ENCODE results near the gene CTPS1. TPM values are rescaled to one million over a fixed set of nuclear protein-coding genes. Genes with fewer than 3 reads are reported as not detected.

Gene CTPS1
- total RNA-seq, 1 experiment from 2014 or later: 69.9 TPM

GRCh38 chr1:41005876-41006275, 26.4 kb downstream of the CTPS1 start:
- DNase-seq (ENCODE audit: unreplicated experiment): no peak
- intact Hi-C loops (cut with micrococcal nuclease): no loop called here
- H3K27ac Mint-ChIP-seq (ENCODE audit: low read depth, unreplicated experiment): peak overlapping the region; percentile 88
- H3K4me1 Mint-ChIP-seq (ENCODE audit: insufficient read depth, unreplicated experiment): peaks cover 32% of the 10 kb centered on the region
- TF ChIP-seq CTCF (IDR thresholded peaks at IDR 0.05; ENCODE audit: unreplicated experiment): no peak
- POLR2A ChIA-PET: no interaction called here
- BruUV-seq (replicated peaks): no TSS peak
- H3K36me3 Mint-ChIP-seq (ENCODE audit: insufficient read depth, unreplicated experiment): peaks cover 83% of the 10 kb centered on the region
- no peaks in the 10 kb centered on the region for H3K9me3 Mint-ChIP-seq (ENCODE audit: unreplicated experiment)
- CTCF ChIA-PET: interaction anchor here (0.8 kb wide), 1 partner anchor 156 kb away, joined by 3 read pairs; no protein-coding TSS in a partner anchor
- no peaks in the 10 kb centered on the region for H3K27me3 Mint-ChIP-seq (ENCODE audit: insufficient read depth, unreplicated experiment)
- no peak overlapping the region for H3K4me3 Mint-ChIP-seq (ENCODE audit: unreplicated experiment)

DNA sequence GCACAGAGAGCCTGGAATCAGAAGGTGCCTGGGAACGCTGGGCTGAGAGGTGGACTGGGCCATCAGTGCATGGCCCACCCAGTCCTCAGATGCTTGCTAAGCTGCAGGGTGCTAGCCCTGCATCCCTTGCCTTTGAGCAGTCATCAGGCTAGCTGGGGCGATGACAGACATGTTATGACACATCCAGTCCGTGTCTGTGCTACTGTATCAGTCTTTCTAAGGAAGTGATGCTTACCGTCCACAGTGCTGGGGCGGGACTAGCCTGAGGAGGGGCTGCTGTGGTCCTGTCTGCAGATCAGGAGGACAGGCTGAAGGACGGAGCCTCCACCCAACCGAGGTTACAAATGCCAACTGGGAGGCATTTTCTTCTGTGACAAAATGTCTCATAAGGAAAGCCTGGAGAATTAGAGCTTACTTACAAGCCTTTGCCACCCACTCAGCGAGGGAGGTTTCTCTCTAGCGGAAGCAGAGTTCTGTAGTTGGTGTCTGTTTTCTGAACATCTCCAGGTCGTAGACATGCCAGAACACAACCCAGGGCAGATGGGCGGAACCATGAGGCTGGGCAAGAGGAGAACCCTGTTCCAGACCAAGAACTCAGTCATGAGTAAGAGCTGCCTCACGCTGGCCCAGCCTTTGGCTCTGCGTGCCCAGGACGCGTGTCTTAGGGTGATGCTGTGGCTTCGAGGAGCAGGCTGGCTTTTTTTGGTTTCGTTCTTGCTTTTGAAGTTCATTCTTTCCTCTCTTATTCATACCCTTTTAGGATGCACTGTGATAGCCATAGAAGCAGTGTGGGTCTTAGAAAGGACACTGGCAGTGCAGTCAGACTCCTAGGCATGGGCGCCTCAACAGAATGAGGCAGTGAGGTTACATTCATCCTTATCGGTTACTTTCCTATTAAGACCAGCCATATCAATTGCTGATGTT, 27.7 kb downstream of the CTPS1 start:
- ChIA-PET POLR2A (interaction anchor here (0.6 to 1.5 kb wide), 13 partner anchors 10 to 559 kb away, joined by 3 to 16 read pairs (median 3); partner anchors contain the start of genes CTPS1 and SLFNL1), CTCF (interaction anchor here (0.7 to 1.2 kb wide), 4 partner anchors 31 to 233 kb away, joined by 3 to 4 read pairs (median 4); no protein-coding TSS in a partner anchor)
- H3K27me3 Mint-ChIP-seq (ENCODE audit: insufficient read depth, unreplicated experiment): no peaks in the 10 kb centered on the region
- no TSS peak for BruUV-seq (replicated peaks)
- peak; percentile 87 for DNase-seq (ENCODE audit: unreplicated experiment)
- peaks cover 32% of the 10 kb centered on the region for H3K4me1 Mint-ChIP-seq (ENCODE audit: insufficient read depth, unreplicated experiment)
- peaks cover 83% of the 10 kb centered on the region for H3K36me3 Mint-ChIP-seq (ENCODE audit: insufficient read depth, unreplicated experiment)
- peak overlapping the region; percentile 41 for H3K4me3 Mint-ChIP-seq (ENCODE audit: unreplicated experiment)
- peak overlapping the region; percentile 88 for H3K27ac Mint-ChIP-seq (ENCODE audit: low read depth, unreplicated experiment)
- no peak for TF ChIP-seq CTCF (IDR thresholded peaks at IDR 0.05; ENCODE audit: unreplicated experiment)
- intact Hi-C loops (cut with micrococcal nuclease): no loop called here
- no peaks in the 10 kb centered on the region for H3K9me3 Mint-ChIP-seq (ENCODE audit: unreplicated experiment)

- no peak for DNase-seq (ENCODE audit: unreplicated experiment)
- H3K9me3 Mint-ChIP-seq (ENCODE audit: unreplicated experiment): no peaks in the 10 kb centered on the region
- H3K4me1 Mint-ChIP-seq (ENCODE audit: insufficient read depth, unreplicated experiment): peaks cover 17% of the 10 kb centered on the region
- no TSS peak for BruUV-seq (replicated peaks)
- H3K27me3 Mint-ChIP-seq (ENCODE audit: insufficient read depth, unreplicated experiment): no peaks in the 10 kb centered on the region
- H3K36me3 Mint-ChIP-seq (ENCODE audit: insufficient read depth, unreplicated experiment): peaks cover 80% of the 10 kb centered on the region
- peak overlapping the region; percentile 57 for H3K27ac Mint-ChIP-seq (ENCODE audit: low read depth, unreplicated experiment)
- ChIA-PET POLR2A (interaction anchor here (0.7 to 1.1 kb wide), 3 partner anchors 15 to 1227 kb away, joined by 3 to 4 read pairs (median 3); no protein-coding TSS in a partner anchor), CTCF (interaction anchor here (0.6 kb wide), 1 partner anchor 442 kb away, joined by 3 read pairs; no protein-coding TSS in a partner anchor)
- intact Hi-C loops (cut with micrococcal nuclease): no loop called here
- no peak for TF ChIP-seq CTCF (IDR thresholded peaks at IDR 0.05; ENCODE audit: unreplicated experiment)
- H3K4me3 Mint-ChIP-seq (ENCODE audit: unreplicated experiment): no peak overlapping the region
Observed at GRCh38 chr1:41009466-41009865, 30.0 kb downstream of the CTPS1 start.

GRCh38 chr1:41010345-41010744, 30.8 kb downstream of the CTPS1 start:
- no TSS peak for BruUV-seq (replicated peaks)

More at GRCh38 chr1:41010345-41010744, 30.8 kb downstream of the CTPS1 start:
- CTCF ChIA-PET: no interaction called here
- Mint-ChIP-seq H3K36me3 (ENCODE audit: insufficient read depth, unreplicated experiment) (peaks cover 82% of the 10 kb centered on the region), H3K27me3 (ENCODE audit: insufficient read depth, unreplicated experiment) (no peaks in the 10 kb centered on the region), H3K4me3 (ENCODE audit: unreplicated experiment) (no peak overlapping the region), H3K27ac (ENCODE audit: low read depth, unreplicated experiment) (no peak overlapping the region), H3K4me1 (ENCODE audit: insufficient read depth, unreplicated experiment) (peaks cover 17% of the 10 kb centered on the region), H3K9me3 (ENCODE audit: unreplicated experiment) (no peaks in the 10 kb centered on the region)
- intact Hi-C loops (cut with micrococcal nuclease): no loop called here
- no peak for TF ChIP-seq CTCF (IDR thresholded peaks at IDR 0.05; ENCODE audit: unreplicated experiment)
- DNase-seq (ENCODE audit: unreplicated experiment): no peak
- POLR2A ChIA-PET: interaction anchor here (0.8 kb wide), 1 partner anchor 1228 kb away, joined by 3 read pairs; no protein-coding TSS in a partner anchor
